CD4-positive, alpha-beta T cell treated with Interleukin-15 for 4 hours (primary cell): ENCODE measurements around the gene RNF113B.

ENCODE experiments used
- DNase-seq: peaks from one replicate; pipeline ENCODE4 v3.0.0-alpha.2; 2020; ENCODE audit warnings: low spot score

RNF113B gene

DNA sequence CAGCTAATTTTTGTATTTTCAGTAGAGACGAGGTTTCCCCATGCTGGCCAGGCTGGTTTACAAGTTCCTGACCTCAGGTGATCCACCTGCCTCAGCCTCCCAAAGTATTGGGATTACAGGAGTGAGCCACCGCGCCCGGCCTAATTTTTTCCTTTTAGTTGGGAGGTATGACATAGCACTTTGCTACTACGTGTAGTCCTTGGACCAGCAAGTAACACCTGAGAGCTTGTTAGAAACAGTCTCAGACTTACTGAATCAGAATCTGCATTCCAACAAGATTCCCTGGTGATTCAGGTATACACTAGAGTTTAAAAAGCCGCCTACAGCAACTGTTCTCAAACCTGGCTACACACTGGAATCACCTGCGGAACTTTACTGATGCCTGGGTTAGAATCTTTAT is 36.0 kb downstream of the RNF113B start:
- DNase-seq = no peak

DNA sequence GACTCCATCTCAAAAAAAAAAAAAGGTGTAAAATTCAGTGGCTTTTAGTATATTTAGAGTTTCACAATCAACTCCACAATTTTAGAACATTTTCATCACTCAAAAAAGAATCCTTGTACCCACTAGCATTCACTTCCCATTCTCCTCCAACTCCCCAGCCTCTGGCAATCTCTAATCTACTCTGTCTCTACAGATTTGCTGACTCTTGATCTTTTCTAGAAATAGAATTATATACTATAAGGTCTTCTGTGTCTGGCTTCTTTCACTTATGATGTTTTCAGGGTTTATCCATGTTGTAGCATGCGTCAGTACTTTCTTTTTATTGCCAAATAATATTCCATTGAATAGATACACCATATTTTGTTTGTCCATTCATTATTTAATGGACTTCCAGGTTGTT is 42.2 kb downstream of the RNF113B start:
- no peak for DNase-seq

DNA sequence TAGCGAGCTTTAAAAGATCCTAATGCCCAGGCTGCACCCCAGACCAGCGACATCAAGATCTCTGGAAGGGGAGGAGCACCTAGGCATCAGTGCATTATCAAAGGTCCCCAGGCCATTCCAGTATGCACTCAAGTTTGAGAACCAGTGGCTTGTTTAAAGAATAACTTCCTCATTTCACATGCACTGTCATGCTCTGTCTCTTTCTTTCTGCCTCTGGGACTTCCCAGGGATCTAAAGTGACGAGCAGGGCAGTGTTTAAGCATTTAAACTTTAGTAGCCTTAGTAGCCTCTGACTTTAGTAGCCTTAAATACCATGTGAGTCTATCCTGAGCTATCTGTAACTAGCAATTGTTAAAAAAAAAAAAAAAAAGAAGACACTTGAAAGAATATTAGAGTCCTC is 43.1 kb downstream of the RNF113B start:
- DNase-seq = no peak

DNA sequence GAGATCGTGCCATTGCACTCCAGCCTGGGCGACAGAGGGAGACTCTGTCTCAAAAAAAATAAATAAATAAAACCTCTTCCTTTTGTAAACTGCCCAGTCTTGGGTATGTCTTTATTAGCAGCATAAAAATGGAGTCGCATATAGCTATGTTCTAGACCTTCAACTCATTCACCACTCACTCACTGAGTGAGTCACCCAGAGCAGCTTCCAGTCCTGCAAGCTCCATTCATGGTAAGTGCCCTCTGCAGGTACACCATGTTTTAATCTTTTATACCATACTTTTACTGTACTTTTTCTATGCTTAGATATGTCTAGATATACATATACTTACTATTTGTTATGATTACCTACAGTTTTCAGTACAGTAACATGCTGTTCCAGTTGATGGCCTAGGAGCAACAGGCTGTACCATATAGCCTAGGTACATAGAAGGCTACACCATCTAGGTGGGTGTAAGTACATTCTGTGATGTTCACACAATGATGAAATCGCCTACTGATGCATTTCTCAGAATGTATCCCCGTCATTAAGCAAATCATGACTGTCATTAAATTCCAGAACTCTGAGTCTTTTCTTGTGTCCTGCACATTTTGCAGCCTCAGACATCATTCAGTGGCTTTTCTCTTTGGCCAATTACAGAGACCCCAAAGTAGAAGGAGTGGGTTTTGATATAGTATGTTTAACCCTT is 47.9 kb downstream of the RNF113B start:
- DNase-seq = no peak
